ENCODE results near the gene SLC22A23.

DNA sequence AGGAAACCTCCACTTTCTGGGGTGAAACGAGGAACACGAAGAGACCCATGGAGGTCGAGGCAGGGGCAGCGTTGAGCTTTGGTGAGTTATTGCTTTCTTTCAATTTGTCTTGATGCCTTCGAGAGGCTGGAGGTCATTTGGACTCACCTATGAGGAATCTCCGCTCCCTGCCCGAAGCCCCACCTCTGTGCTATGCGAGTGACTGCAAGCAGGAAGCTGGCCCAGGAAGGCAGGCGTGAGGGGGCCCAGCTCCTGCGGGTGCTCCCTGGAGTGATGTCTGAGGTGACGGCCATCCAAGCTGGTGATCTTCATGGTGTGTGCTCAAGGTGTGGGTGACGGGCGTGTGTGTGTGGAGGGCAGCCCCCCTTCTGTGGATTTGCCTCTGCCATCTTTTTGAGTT lies 185.1 kb downstream of the SLC22A23 start:
- TF ChIP-seq, protein P1, sequence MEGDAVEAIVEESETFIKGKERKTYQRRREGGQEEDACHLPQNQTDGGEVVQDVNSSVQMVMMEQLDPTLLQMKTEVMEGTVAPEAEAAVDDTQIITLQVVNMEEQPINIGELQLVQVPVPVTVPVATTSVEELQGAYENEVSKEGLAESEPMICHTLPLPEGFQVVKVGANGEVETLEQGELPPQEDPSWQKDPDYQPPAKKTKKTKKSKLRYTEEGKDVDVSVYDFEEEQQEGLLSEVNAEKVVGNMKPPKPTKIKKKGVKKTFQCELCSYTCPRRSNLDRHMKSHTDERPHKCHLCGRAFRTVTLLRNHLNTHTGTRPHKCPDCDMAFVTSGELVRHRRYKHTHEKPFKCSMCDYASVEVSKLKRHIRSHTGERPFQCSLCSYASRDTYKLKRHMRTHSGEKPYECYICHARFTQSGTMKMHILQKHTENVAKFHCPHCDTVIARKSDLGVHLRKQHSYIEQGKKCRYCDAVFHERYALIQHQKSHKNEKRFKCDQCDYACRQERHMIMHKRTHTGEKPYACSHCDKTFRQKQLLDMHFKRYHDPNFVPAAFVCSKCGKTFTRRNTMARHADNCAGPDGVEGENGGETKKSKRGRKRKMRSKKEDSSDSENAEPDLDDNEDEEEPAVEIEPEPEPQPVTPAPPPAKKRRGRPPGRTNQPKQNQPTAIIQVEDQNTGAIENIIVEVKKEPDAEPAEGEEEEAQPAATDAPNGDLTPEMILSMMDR (IDR thresholded peaks at IDR 0.05): no peak
- no peak for TF ChIP-seq POLR2A (IDR thresholded peaks at IDR 0.05)
